Hematopoietic multipotent progenitor cell (in vitro differentiated cells): Measurements from ENCODE around the gene CA7. TPM values are rescaled to one million over a fixed set of nuclear protein-coding genes. Genes with fewer than 3 reads are reported as not detected.
"Not testable (repeated sequence)": the region's sequence is repeated elsewhere in the genome, so short reads cannot be mapped to it uniquely, and the experiment has no call there.

Experiments
- DNase-seq, 3 donors: peaks; one replicate each; pipeline ENCODE4 v3.0.0-alpha.2; 2011 to 2015; ENCODE audit warnings: low read depth in 2 of 3, low spot score in 2 of 3
- total RNA-seq: library from RNA; depleted of rRNA; stranded (reverse); fragments of >200 nt; gene quantifications from one replicate; pipeline ENCODE4 v1.2.3, GENCODE V29; 2012

CA7 gene
- total RNA-seq, 1 donor: under 0.01 TPM

- no peak for DNase-seq
These were observed 2.1 kb downstream of the CA7 start for GRCh38 chr16:66846266-66846665.

GRCh38 chr16:66846831-66847230, 2.6 kb downstream of the CA7 start:
- no peak for DNase-seq

GRCh38 chr16:66847533-66848067, 3.4 kb downstream of the CA7 start:
- DNase-seq: no peak

- no peak for DNase-seq
These were observed 4.0 kb downstream of the CA7 start for GRCh38 chr16:66848172-66848571.

GRCh38 chr16:66849021-66849420, 4.8 kb downstream of the CA7 start:
- no peak for DNase-seq

GRCh38 chr16:66849549-66849948, 5.3 kb downstream of the CA7 start:
- DNase-seq: no peak

- DNase-seq: no peak
These were observed 6.1 kb downstream of the CA7 start for GRCh38 chr16:66850115-66850815.

- no peak for DNase-seq
These were observed 7.2 kb downstream of the CA7 start for GRCh38 chr16:66851166-66851964.

GRCh38 chr16:66853261-66854139, 9.3 kb downstream of the CA7 start:
- peak in 2 of 3 donors; percentile 73 to 88 for DNase-seq

GRCh38 chr16:66856184-66856730, 12.0 kb downstream of the CA7 start:
- DNase-seq: no peak

- DNase-seq: no peak
These were observed 12.6 kb downstream of the CA7 start for GRCh38 chr16:66856801-66857200.

GRCh38 chr16:66857437-66857836, 13.2 kb downstream of the CA7 start:
- DNase-seq: no peak

- no peak for DNase-seq
These were observed 14.7 kb downstream of the CA7 start for GRCh38 chr16:66858740-66859396.

- no peak for DNase-seq
These were observed 15.3 kb downstream of the CA7 start for GRCh38 chr16:66859397-66860068.

- no peak for DNase-seq
These were observed 17.9 kb downstream of the CA7 start for GRCh38 chr16:66862023-66862520.

GRCh38 chr16:66863707-66864106, 19.5 kb downstream of the CA7 start:
- no peak for DNase-seq

GRCh38 chr16:66869424-66869823, 25.2 kb downstream of the CA7 start:
- DNase-seq: no peak

- DNase-seq: not testable (repeated sequence)
These were observed 27.1 kb downstream of the CA7 start for GRCh38 chr16:66871363-66871762.

GRCh38 chr16:66871840-66872239, 27.6 kb downstream of the CA7 start:
- DNase-seq: no peak
